Fibroblast of villous mesenchyme (primary cell): ENCODE results near the gene CYTH1. TPM values are rescaled to one million over a fixed set of nuclear protein-coding genes. Genes with fewer than 3 reads are reported as not detected.

Experiments
- DNase-seq: peaks from one replicate; pipeline ENCODE4 v3.0.0-alpha.2; 2010; ENCODE audit warnings: low read depth
- H3K4me3 ChIP-seq: 2 replicates; pipeline ENCODE4 v1.5.1; 2011; ENCODE audit warnings: low read depth, mild to moderate bottlenecking, low read length
- total RNA-seq: library from RNA; depleted of rRNA; stranded (reverse); fragments of >200 nt; gene quantifications from 2 replicates; pipeline ENCODE4 v1.2.3, GENCODE V29; 2012
- TF ChIP-seq, protein P1 (sequence below): IDR thresholded peaks from 2 replicates; pipeline ENCODE4 v1.5.1; 2012; ENCODE audit warnings: low read depth, mild to moderate bottlenecking, low read length; ENCODE audit not compliant: insufficient read depth

Gene CYTH1
- total RNA-seq, 1 donor = 19.4 TPM

DNA sequence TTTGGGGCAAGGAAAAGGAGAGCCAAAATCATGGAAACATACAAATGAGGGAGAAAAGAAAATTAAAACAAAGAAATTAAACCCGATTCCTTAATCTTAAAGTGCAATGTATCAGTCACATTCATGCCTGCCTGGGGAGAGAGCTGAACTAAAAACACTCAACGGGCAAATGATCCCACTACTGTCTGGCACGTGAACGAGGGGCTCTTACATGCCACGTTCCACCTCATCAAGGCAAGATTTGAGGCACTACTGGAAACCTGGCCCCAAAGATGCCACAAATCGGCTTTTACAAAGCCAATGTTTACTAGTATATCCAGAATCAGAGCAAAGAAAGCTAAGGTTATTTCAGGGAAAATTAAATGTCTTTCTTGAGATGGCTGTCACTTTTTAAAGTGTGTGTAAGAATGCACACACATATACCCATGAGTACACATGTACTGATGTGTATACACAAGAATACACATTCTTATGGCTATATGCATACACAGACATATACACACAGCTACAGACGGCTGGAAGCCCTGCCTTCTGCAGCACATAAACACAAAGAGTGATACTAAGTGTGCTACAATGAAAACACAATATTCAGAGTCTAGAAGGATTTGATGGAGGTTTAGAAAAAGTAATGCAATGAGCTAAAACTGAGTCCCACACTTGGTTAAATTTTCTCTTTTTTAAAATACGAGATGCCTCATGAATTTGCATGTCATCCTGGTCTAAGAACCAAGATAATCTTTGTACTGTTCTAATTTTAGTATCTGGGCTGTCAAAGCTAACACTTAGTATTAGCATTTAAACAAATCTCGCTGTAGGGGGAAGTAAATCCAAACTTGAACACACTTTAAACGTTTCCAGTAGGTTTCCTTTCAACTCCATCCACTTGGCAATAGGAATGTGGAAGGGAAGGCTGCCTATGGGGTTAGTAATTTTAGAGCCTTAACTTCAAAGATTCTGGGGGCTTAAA is 85.8 kb downstream of the CYTH1 start:
- no peak for DNase-seq
- TF ChIP-seq, protein P1, sequence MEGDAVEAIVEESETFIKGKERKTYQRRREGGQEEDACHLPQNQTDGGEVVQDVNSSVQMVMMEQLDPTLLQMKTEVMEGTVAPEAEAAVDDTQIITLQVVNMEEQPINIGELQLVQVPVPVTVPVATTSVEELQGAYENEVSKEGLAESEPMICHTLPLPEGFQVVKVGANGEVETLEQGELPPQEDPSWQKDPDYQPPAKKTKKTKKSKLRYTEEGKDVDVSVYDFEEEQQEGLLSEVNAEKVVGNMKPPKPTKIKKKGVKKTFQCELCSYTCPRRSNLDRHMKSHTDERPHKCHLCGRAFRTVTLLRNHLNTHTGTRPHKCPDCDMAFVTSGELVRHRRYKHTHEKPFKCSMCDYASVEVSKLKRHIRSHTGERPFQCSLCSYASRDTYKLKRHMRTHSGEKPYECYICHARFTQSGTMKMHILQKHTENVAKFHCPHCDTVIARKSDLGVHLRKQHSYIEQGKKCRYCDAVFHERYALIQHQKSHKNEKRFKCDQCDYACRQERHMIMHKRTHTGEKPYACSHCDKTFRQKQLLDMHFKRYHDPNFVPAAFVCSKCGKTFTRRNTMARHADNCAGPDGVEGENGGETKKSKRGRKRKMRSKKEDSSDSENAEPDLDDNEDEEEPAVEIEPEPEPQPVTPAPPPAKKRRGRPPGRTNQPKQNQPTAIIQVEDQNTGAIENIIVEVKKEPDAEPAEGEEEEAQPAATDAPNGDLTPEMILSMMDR = no peak
- no peak overlapping the region for H3K4me3 ChIP-seq

- TF ChIP-seq, protein P1 = no peak
- no peak for DNase-seq
- H3K4me3 ChIP-seq = no peak overlapping the region
These were observed 87.1 kb downstream of the CYTH1 start for GRCh38 chr17:78694805-78695531.

DNA sequence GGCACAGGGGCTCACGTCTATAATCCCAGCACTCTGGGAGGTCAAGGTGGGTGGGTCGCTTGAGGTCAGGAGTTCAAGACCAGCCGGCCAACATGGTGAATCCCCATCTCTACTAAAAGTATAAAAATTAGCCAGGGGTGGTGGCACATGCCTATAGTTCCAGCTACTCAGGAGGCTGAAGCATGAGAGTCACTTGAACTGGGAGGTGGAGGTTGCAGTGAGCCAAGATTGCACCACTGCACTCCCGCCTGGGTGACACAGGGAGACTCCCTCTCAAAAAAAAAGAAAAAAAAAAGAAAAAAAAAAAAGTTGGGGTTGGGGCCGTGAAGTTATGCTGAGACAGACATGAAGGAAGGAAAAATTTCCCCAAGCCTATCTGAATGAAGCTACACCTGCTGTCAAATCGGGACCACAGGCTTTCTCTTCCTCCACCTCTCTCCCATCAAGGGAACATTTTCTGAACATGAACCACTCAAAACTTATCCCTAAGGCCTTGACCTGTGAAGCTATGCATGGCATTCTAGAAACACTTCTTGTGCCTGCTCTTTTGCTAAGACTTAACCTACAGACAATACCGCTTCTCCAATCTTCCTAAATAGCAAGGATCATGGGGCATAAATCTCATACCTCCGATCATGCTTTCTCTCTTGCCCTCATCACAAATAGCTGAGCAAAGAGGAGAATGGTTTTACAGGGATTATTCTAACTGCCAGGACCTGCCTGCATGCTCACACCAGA is 88.6 kb downstream of the CYTH1 start:
- DNase-seq = no peak
- no peak overlapping the region for H3K4me3 ChIP-seq
- TF ChIP-seq, protein P1 = no peak

- DNase-seq = no peak
- no peak overlapping the region for H3K4me3 ChIP-seq
- TF ChIP-seq, protein P1 = no peak
These were observed 89.5 kb downstream of the CYTH1 start for GRCh38 chr17:78692460-78693010.

DNA sequence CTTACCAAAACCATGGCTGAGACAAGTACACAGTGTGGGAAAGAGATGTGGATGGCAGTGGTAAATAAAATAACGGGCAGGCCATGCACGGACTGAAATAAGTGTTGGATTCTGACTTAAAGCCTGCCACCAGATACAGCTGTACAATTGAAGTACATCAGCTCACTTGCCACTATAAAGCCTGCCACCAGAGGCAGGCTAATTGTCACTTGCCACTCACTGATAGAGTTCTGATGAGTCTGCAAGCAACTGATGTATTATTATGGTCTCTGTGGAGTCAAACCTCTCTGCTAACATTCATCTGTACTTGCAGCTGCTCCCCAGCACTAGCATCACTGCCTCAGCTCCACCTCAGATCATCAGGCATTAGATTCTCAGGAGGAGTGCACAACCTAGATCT is 93.0 kb downstream of the CYTH1 start:
- no peak overlapping the region for H3K4me3 ChIP-seq
- DNase-seq = no peak
- TF ChIP-seq, protein P1 = no peak

DNA sequence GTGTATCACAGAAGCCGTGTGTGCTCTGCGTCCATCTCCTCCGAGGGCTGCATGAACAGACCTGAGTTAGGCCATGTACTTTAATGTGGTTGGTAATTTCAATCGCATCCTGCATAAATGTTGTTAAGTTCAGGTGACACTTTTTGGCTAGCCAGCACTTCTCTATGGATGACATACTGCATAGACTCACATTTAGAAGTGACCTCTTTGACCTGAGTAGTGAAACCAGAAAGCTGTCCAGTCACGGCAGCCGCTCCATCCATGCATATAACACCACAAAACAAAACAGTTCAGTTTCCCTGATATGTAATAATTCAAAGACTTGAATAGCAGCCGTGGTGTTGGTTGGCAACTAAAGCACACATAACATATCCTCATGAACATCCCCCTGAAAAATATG is 94.1 kb downstream of the CYTH1 start:
- no peak for DNase-seq
- no peak overlapping the region for H3K4me3 ChIP-seq
- TF ChIP-seq, protein P1 = no peak
